ENCODE results near the gene PTPN7. TPM values are rescaled to one million over a fixed set of nuclear protein-coding genes. Genes with fewer than 3 reads are reported as not detected.

PTPN7 gene
- total RNA-seq, 1 experiment from 2014 or later: not detected

- peaks cover 7% of the 10 kb centered on the region; the same call in 1 of the 2 replicates for H3K27me3 ChIP-seq (ENCODE audit: insufficient read depth, low read depth)
- H2AFZ ChIP-seq: no peak overlapping the region
- BruUV-seq (replicated peaks): no TSS peak
- H3K4me3 ChIP-seq: no peak overlapping the region
- H3K9me2 ChIP-seq (ENCODE audit: insufficient read depth): no peaks in the 10 kb centered on the region
- no peak overlapping the region for H3K4me2 ChIP-seq
- H3K27ac ChIP-seq: no peak overlapping the region
- no peak for DNase-seq
- no peaks in the 10 kb centered on the region for H3K4me1 ChIP-seq (replicated peaks; ENCODE audit: insufficient read depth)
- H4K20me1 ChIP-seq (ENCODE audit: insufficient read depth): no peaks in the 10 kb centered on the region
- H3K36me3 ChIP-seq (ENCODE audit: low read depth): no peaks in the 10 kb centered on the region
- no peaks in the 10 kb centered on the region for H3K79me2 ChIP-seq (ENCODE audit: low read depth)
- TF ChIP-seq EZH2 (IDR thresholded peaks at IDR 0.05; ENCODE audit: low read depth) (no peak), CTCF (conservative IDR thresholded peaks at IDR 0.05) (no peak; the same call in 1 of the 2 replicates)
- intact Hi-C loops (cut with micrococcal nuclease; ENCODE audit: unreplicated experiment): loop anchor here (1.0 to 10.0 kb wide), 2 partner anchors 125 to 275 kb away; no protein-coding TSS in a partner anchor
- CTCF ChIA-PET: interaction anchor here (0.6 to 1.7 kb wide), 4 partner anchors 126 to 530 kb away, joined by 3 to 14 read pairs (median 8); no protein-coding TSS in a partner anchor
- H3F3A ChIP-seq (ENCODE audit: insufficient read depth, low read depth): no peaks in the 10 kb centered on the region
- no peaks in the 10 kb centered on the region for H3K9me3 ChIP-seq (ENCODE audit: insufficient read depth, low read depth)
- POLR2A ChIA-PET (ENCODE audit: unreplicated experiment): no interaction called here
These were observed 29.7 kb upstream of the PTPN7 start for GRCh38 chr1:202189918-202190715.

DNA sequence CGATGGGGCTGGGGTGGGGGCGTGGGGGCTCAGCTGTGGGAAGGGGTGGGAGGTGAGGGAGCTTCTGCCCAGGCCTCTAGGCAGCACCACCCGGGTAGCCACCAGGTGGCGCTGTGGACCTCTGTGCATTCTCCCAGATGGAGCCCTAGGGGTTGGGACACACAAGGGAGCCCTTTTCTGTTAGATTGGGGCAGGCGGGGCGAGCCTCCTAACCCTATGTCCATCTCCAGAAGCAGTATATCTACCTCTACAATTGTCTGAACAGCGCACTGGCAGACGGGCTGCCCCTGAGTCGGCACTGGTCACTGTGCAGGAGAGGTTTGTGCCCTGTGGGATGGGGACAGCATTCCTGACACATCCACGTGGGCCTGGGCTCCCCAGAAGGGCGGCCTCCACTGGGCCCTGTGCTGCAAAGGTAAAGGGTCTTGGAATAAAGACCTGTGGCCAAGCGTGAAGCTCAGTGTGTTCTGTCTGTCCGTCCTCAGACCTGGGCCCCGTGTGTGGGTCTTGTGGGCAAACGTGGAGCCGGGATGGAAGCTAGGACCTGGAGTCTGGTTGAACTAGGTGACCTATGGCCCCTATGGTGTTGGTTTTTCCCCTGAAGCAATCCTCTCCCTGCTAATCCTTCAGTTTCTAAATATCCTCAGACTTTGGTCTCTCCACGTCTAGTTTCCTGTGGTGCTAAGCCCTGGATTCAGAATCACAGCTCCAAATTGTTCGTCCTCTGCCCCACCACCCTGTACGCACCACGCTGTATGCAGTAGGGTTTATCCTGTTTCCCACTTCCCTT lies 28.8 kb upstream of the PTPN7 start:
- Histone ChIP-seq H3F3A (ENCODE audit: insufficient read depth, low read depth) (no peaks in the 10 kb centered on the region), H3K9me2 (ENCODE audit: insufficient read depth) (no peaks in the 10 kb centered on the region), H3K79me2 (ENCODE audit: low read depth) (no peaks in the 10 kb centered on the region), H3K4me2 (no peak overlapping the region), H3K4me1 (replicated peaks; ENCODE audit: insufficient read depth) (no peaks in the 10 kb centered on the region), H3K27me3 (ENCODE audit: insufficient read depth, low read depth) (peaks cover 7% of the 10 kb centered on the region; the same call in 1 of the 2 replicates), H3K9me3 (ENCODE audit: insufficient read depth, low read depth) (no peaks in the 10 kb centered on the region), H2AFZ (no peak overlapping the region), H3K36me3 (ENCODE audit: low read depth) (no peaks in the 10 kb centered on the region), H3K27ac (no peak overlapping the region), H3K4me3 (no peak overlapping the region), H4K20me1 (ENCODE audit: insufficient read depth) (no peaks in the 10 kb centered on the region)
- BruUV-seq (replicated peaks): no TSS peak
- intact Hi-C loops (cut with micrococcal nuclease; ENCODE audit: unreplicated experiment): loop anchor here (1.0 to 10.0 kb wide), 2 partner anchors 126 to 276 kb away; no protein-coding TSS in a partner anchor
- TF ChIP-seq EZH2 (IDR thresholded peaks at IDR 0.05; ENCODE audit: low read depth) (no peak), CTCF (conservative IDR thresholded peaks at IDR 0.05) (peak; percentile 87)
- CTCF ChIA-PET: interaction anchor here (0.6 to 1.7 kb wide), 4 partner anchors 127 to 530 kb away, joined by 6 to 14 read pairs (median 12); partner anchors contain the start of gene UBE2T
- POLR2A ChIA-PET (ENCODE audit: unreplicated experiment): no interaction called here
- peak; percentile 42 to 80 for DNase-seq

GRCh38 chr1:202187697-202188407 lies 27.4 kb upstream of the PTPN7 start:
- H3K4me2 ChIP-seq: no peak overlapping the region

More at GRCh38 chr1:202187697-202188407, 27.4 kb upstream of the PTPN7 start:
- POLR2A ChIA-PET (ENCODE audit: unreplicated experiment): no interaction called here
- Histone ChIP-seq H3F3A (ENCODE audit: insufficient read depth, low read depth) (no peaks in the 10 kb centered on the region), H4K20me1 (ENCODE audit: insufficient read depth) (no peaks in the 10 kb centered on the region), H3K27ac (no peak overlapping the region), H3K4me1 (replicated peaks; ENCODE audit: insufficient read depth) (no peaks in the 10 kb centered on the region), H3K27me3 (ENCODE audit: insufficient read depth, low read depth) (no peaks in the 10 kb centered on the region), H3K36me3 (ENCODE audit: low read depth) (no peaks in the 10 kb centered on the region), H3K9me3 (ENCODE audit: insufficient read depth, low read depth) (no peaks in the 10 kb centered on the region), H3K9me2 (ENCODE audit: insufficient read depth) (no peaks in the 10 kb centered on the region), H3K79me2 (ENCODE audit: low read depth) (no peaks in the 10 kb centered on the region), H3K4me3 (no peak overlapping the region), H2AFZ (no peak overlapping the region)
- no TSS peak for BruUV-seq (replicated peaks)
- TF ChIP-seq EZH2 (IDR thresholded peaks at IDR 0.05; ENCODE audit: low read depth): no peak
- no peak for TF ChIP-seq CTCF (conservative IDR thresholded peaks at IDR 0.05)
- intact Hi-C loops (cut with micrococcal nuclease; ENCODE audit: unreplicated experiment): loop anchor here (10.0 kb wide), 1 partner anchor 277 kb away; no protein-coding TSS in a partner anchor
- CTCF ChIA-PET: no interaction called here
- no peak for DNase-seq
